GM12892 (cell line): ENCODE results near the gene EVI5L.

ENCODE experiments used
- POLR2A ChIP-seq: IDR thresholded peaks from 2 replicates; pipeline ENCODE4 v1.6.1; 2011; ENCODE audit warnings: low read depth, low read length, control low read depth
- POLR2AphosphoS5 ChIP-seq: IDR thresholded peaks from 2 replicates; pipeline ENCODE4 v1.6.1; 2011; ENCODE audit warnings: low read depth, low read length, control low read depth

DNA sequence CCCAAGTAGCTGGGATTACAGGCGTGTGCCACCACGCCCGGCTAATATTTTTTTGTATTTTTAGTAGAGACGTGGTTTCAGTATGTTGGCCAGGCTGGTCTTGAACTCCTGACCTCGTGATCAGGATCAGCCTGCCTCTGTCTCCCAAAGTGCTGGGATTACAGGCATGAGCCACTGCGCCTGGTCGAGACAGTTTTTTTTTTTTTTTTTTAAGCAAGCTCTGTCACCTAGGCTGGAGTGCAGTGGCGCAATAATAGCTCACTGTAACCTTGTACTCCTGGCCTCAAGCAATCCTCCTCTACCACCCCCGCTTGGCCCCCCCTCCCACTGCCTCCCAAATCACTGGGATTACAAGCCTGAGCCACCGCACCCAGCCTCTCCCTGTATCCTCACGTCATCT lies 67.3 kb downstream of the EVI5L start:
- TF ChIP-seq POLR2A (no peak), POLR2AphosphoS5 (no peak)
